HG02973 (cell line): ENCODE measurements around the gene WDR89.
"Not testable (repeated sequence)": the region's sequence is repeated elsewhere in the genome, so short reads cannot be mapped to it uniquely, and the experiment has no call there.

Source experiments
- ATAC-seq: cut with Tn5 transposase; IDR thresholded peaks from one replicate; pipeline ENCODE4 v1.9.1; 2021; ENCODE audit warnings: moderate library complexity; ENCODE audit not compliant: unreplicated experiment

WDR89 gene

DNA sequence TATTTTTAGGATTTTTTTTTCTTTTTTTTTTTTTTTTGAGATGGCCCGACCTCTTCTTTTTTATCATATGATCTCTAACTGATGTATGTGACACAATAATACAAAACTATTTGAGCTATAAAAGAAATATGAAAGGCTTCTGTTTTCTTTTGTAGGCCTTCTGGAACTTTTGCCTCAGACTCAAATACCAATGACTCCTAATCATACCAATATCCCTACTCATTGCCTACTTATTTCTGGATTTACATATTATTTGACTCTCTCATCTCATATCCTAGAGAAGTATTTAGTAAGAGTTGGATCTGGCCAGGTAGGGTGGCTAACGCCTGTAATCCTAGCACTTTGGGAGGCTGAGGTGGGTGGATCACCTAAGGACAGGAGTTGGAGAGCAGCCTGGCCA lies 12.7 kb upstream of the WDR89 start:
- ATAC-seq, result no peak

DNA sequence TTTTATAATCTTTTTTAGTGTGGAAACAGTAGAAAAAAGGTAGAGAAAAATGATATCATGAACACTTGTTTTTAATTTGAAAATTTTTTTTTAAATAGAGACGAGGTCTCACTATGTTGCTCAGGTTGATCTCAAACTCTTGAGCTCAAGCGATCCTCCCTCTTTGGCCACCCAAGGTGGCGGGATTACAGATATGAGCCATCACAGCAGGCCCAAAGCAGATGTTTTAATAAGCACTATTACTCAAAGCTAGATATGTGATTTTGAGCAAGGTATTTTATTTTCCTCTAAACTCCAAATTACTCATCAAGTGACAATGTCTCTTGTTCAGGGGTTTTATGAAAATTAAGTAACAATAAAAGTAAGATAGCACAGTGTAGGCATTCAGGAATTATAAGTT lies 10.7 kb upstream of the WDR89 start:
- no peak for ATAC-seq

DNA sequence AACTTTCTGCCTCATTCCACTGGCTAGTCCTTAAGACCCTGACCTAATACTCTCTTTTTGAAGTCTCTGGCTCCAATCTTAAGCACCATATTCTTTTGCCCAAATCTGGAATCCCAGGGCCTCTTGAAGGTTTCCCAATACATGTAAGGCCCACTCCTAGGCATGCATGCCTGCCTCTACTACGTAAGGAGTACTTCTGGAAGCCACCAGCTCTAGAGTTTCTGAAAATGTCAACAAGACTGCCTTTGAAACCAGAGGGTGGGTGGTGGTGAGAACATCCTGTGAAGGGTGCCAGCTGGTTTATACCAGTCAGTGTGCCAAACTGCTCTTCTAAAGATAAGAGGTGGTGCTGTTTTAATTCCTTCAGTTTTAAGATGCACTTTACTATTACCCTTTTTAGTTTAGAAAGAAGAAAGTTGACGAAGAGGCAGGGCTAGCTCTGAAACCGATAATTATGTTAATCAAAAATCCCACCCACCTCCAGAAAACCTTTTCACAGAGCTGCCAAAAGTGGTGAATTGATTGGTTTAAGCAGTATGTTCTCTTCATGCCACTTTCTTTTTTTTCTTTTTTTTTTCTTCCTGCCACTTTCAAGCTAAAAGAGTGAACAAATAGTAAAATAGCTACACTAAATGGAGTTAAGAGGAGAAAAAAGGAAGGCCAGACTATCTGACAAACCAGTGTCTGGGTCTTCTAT lies 8.7 kb upstream of the WDR89 start:
- no peak for ATAC-seq

DNA sequence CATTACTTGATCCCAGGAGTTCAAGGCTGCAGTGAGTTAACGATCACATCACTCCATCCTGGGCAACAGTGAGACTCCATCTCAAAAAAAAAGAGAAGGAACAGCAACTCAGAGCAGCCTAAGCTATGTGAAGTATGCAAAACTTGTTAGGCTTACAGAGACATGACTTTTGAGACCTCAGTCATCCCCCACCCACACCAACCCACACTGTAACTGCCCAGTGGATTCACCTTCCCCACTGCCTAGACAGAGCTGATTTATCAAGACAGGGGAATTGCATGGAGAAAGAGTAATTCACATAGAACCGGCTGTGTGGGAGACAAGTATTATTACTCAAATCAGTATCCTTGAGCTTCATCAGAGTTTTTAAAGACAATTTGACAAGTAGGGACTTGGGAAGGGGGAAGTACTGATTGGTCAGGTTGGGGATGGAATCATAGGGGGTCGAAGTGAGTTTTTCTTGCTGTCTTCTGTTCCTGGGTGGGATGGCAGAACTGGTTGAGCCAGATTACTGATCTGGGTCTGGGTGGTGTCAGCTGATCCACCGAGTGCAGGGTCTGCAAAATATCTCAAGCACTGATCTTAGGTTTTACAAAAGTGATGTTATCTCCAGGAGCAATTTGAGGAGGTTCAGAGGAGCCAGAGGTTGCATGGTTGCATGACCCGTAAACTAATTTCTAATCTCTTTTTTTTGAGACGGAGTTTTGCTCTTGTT lies 6.2 kb upstream of the WDR89 start:
- ATAC-seq, result no peak

DNA sequence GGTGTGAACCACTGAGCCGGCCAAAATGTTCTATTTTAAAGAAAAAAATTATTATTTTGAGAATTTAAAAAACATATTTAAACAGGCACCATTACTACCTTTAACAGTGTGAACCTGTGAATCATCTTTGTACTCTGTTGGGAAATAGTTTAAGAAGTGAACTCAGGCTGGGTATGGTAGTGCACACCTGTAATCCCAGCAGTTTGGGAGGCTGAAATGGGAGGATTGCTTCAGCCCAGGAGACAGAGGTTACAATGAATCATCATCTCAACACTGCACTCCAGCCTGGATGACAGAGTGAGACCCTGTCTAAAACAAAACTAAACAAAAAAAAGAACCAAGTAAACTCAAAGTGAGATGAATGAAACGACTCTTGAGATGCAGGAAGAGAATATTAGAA lies 3.1 kb upstream of the WDR89 start:
- no peak for ATAC-seq

DNA sequence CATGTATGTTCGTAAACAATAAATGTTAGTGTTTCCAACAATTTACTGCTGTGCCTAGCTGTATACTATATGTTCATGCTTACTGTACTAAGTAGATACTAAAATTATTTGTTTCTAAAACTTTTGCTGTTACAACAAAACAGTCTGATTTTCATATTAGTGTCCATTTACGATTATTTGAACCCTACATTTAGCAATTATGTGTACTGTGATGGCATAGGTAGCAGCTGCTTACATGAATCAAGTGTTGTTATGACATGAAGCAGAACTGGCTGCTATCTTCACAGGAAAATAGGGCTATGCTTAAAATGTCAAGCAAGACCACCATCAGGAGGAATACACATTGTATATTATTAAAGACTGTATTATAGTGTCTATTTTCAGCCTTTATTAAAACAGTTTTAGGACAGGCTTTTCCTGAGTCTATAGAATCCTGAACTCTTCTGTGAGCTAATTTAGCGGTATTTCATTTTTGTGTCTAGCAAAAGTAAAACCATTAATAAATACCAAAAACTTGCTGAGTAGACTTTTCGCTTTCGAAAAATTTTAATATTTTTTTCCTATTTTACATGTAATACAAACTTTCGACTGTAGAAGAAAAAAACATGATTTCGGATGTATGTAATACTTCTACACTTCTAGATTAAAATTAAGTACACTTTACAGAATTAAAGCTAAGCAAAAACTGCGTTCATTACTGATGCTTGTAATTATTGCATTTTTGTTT lies 1.1 kb upstream of the WDR89 start:
- ATAC-seq, result no peak

DNA sequence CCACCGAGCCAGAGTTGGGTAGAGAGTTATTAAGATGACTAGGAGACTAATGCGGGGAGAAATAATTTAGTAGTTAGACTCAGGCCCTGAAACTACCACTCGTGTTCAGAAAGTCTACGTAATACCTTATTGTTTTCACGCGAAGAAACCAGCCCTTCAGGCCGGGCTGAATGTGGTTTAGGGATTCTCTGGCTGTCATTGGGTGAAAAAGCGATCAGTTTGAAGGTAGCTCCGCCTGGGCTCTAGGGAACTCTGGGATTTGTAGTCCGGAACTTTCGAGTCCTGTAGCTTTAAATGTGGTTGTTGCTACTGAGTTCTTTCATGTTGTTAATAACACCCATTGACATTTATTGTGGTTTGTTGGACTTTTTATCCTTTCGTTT lies 549 bp upstream of the WDR89 start:
- peak; percentile 61 for ATAC-seq

DNA sequence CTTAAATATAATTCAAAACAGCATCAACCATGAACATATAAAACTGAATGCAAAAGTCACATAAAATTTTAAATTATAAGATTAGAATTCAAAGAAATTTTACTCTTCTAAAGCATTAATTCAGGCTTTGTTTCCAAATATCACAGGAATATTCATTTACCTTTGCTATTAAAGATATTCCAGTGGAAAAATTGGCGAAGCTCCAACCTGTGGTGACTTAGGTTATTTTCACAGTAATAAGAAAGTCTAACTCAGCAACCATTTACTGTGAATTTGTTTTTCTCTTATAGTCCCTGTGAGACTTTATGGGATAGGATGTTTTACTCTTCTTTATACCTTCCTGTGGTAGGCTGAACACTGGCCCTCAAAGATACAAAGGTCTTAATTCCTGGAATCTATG lies 3.2 kb downstream of the WDR89 start:
- ATAC-seq, result no peak

DNA sequence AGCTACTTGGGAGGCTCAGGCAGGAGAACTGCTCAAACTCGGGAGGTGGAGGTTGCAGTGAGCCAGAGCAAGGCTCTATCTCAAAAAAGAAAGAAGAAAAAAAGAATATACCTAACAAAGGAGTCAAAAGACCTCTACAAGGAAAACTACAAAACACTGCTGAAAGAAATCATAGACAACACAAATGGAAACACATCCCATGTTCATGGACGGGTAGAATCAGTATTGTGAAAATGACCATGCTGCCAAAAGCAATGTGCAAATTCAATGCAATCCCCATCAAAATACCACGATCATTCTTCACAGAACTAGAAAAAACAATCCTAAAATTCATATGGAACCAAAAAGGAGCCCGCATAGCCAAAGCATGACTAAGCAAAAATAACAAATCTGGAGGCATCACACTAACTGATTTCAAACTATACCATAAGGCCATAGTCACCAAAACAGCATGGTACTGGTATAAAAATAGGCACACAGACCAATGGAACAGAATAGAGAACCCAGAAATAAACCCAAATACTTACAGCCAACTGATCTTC lies 5.5 kb downstream of the WDR89 start:
- ATAC-seq, result not testable (repeated sequence)

DNA sequence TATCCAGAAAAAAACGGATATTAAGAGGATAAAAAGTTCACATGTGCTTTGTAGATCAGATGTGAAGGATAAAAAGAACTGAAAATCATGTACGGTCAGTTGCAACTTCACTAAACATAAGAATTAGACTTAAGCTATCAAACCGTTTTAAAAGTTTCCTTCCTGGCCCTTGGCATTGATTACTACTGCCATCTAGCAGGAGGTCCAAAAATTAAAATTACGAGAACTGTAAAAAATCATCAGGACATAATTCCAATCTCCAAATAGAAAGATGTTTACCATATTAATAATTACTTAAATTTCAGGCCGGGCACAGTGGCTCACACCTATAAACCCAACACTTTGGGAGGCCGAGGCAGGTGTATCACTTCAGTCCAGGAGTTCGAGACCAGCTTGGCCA lies 7.9 kb downstream of the WDR89 start:
- no peak for ATAC-seq

DNA sequence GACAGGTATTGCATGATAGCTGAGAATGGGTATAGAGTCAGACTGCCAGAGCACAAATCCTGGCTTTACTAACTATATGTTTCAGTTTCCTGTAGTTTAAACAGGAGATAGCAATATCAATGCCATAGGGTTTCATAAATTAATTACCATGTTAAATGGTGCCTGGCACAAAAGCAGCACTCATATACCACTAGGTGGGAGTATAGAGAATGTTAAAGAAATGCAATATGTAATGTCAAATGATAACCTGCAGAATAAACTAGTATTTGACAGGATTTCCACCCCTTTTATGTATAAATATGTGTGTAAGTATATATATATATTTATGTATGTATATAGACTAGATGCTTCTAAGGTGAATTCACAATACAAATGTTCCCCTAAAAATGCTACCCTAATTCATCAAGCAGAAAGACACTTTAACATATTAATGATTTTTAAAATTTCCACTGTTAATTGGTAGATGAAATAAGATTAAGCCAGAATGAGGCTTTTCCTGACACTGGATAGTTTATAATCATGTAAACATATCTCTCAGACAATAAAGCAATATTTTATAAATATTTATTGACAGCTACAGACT lies 8.6 kb downstream of the WDR89 start:
- no peak for ATAC-seq

DNA sequence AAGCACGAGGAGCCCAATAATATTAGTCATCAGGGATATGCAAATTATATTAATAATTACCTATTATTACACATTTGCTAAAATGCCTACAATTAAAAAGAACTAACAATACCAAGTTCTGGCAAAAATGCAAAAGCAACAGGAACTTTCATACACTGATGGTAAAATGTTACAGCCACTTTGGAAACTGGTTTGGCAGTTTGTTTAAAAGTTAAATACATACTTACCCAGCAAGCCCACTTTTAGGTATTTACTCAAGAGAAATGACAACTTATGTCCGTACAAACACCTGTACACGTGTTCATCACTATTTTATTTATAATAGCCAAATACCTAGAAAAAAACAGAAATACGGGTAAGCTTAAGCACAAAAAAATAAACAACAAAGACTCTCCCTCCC lies 17.0 kb downstream of the WDR89 start:
- no peak for ATAC-seq

DNA sequence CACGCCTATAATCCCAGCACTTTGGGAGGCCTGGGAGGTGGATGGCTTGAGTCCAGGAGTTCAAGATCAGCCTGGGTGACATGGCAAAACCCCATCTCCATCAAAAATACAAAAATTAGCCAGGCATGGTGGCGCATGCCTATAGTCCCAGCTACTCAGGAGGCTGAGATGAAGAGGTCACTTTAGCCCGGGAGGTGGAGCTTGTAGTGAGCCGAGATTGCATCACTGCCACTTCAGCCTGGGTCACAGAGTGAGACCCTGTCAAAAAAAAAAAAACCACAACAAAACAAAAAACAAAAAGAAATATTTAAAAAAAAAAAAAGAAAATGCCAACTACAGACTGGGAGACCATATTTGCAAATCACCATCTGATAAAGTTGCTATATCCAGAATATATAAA lies 17.5 kb downstream of the WDR89 start:
- ATAC-seq, result no peak

DNA sequence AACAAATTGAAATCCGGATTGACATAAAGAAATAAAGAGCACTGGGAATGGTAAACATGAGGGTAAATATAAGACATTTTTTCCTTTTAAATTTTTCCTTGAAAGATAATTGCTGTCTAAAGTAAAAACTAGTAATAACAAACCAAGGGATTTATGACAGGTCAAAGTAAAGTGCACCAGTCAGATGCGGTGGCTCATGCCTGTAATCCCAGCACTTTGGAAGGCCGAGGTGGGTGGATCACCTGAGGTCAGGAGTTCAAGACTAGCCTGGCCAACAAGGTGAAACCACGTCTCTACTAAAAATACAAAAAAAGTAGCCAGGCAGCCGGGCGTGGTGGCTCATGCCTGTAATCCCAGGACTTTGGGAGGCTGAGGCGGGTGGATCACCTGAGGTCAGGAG lies 19.7 kb downstream of the WDR89 start:
- not testable (repeated sequence) for ATAC-seq

DNA sequence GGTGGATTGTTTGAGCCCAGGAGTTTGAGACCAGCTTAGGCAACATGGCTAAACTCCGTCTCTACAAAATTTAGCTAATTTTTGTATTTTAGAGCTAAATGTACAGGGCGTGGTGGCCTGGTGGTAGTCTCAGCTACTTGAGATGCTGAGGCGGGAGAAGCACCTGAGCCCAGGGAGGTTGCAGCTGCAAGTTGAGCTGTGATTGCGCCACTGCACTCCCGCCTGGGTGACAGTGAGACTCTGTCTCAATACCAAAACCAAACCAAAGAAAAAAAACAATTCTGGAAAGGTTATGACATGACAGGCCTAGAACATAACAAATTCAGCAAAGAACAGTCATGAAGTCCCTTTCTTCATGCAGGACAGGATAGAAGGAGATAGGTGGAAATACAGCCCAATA lies 25.7 kb downstream of the WDR89 start:
- ATAC-seq, result no peak

DNA sequence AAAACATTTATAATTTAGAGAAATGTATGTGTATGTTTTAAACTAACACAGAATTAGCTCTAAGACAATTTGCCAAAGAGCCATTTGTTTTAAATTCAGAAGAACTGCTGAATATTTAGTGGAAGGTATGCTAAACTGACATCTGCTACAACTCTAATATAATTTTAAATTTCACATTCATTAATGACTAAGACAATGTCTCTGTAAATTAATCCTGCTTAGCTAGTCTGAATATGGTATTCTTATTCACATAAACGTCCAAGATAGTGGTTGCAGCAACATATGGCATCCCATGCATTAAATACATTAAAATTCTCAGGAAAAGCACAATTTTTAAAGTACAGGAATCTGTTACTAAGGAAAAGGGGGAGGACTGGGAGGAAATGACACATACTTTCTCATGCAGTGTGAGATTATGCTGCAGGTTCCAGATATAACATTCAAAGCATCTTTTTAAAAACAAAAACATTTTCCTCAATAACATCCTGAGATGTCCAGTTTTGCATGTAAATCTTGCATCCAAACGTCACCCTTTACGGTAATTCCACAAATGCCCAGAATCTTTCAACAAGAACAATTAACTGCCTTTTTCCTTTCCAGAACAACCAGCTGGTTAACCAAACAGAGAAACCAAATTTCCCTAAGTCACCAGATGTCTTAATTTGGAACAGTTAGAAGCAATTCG lies 26.9 kb downstream of the WDR89 start:
- no peak for ATAC-seq

DNA sequence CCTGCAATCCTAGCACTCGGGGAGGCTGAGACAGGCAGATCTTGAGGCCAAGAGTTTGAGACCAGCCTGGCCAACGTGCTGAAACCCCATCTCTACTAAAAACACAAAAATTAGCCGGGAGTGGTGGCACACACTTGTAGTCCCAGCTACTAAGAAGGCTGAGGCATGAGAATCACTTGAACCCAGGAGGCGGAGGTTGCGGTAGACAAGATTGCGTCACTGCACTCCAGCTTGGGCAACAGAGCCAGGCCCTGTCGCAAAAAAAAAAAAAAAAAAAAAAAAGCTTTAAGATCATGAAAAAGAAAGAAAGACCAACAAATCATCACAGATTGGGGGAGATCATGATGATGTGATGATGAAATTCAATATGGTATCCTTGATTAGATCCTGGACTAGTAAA lies 30.6 kb downstream of the WDR89 start:
- no peak for ATAC-seq

DNA sequence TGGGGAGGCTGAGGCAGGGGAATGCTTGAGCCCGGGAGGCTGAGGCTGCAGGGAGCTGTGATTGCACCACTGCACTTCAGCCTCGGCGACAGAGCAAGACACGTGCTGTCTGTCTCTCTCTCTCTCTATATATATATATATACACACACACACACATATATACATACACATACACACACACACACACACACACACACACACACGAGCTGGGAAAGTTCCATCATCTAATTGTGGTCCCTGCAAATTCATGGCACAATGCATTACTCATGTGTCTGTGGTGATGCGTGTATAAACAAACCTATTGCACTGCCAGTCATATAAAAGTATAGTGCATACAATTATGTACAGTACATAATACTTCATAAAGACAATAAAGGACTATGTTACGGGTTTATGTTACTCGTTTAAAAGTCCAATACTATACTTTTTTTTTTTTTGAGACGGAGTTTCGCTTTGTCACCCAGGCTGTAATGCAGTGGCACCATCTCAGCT lies 36.6 kb downstream of the WDR89 start:
- no peak for ATAC-seq

DNA sequence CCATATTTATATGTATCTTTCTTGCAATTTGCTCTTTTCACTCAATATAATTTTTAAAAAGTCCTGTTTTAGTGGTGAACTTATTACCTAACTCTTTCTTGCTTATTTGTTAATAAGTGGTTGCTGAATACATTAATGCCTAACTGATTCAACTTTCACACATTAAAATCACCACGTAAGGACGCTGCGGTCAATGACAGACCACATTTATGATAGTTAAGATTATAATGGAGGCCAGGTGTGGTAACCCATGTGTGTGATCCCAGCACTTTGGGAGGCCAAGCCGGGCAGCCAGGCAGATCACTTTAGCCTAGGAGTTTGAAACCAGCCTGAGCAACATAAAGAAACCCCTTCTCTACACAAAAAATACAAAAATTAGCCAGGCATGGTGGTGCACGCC lies 37.0 kb downstream of the WDR89 start:
- ATAC-seq, result no peak

DNA sequence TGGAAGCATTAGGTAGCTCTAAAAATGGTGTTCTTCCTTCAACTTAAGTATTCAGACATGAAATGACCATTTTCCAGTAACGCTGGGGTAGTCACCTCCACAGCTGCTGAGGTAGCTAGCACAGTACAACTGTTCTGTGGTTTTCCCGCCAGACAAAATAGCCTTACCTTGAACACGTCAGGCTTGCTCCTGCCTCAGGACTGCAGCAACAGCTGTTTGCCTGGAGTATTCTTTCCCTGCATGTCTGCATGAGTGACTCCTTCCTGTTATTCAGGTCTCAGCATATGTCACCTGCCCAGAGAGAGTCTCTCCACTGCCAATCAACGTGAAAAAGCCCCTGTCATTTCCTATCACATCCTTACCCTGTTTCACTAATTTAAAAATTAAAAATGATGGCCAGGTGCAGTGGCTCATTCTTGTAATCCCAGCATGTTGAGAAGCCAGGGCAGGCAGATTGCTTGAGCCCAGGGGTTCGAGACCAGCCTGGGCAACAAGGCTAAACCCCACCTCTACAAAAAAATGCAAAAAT lies 37.9 kb downstream of the WDR89 start:
- no peak for ATAC-seq

DNA sequence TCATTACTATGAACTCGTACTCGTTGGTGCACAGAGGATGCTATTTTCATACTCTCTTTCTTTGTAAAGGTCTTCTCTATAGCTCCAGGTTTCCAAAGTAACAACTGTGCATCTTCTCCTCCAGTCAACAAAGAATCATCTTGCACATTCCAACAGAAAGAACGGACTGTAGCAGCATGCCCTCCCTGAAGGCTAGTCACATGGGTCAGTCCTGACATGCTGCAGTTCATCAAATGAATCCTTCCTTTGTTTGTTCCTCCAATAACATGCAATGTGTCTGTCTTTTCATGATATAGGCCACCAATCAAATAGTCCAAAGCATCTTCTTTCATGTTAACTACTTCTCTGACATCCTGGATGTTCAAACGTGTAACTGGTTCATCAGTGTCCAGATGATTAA lies 42.9 kb downstream of the WDR89 start:
- ATAC-seq, result no peak
